ENCODE results near the gene MAP3K9. TPM values are rescaled to one million over a fixed set of nuclear protein-coding genes. Genes with fewer than 3 reads are reported as not detected.

MAP3K9 gene
- total and polyA plus RNA-seq, 9 of the 15 experiments (the other 6 are each of a cell fraction or from before 2014, with no cell fraction given) = 0.03 to 0.60 (median 0.36) TPM

DNA sequence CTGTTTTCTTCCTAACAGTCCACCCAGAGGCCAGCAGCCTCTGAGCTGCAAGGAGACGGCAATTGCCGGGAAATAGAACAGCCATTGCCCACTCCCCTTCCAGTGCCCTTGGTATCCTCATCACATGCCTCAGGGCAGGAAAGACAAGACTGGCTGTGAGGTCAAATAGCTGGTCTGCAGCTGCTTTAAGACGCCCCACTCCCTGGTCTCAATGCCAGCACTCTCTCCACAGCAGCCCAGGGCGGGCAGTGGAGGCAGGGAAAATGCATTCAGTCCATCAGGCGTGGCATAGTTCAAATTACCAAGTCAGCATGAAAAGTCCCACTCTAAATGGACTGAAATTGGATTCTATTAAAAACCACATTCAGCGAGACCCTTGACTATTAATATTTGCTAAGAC lies 132.0 kb downstream of the MAP3K9 start:
- Histone ChIP-seq H3K27ac (ENCODE audit: extremely low read depth, low read depth, low read length) (no peak overlapping the region), H3K9me1 (ENCODE audit: control insufficient read depth, insufficient read depth, low read length) (no peaks in the 10 kb centered on the region), H2AFZ (ENCODE audit: low read depth, low read length) (no peak overlapping the region), H3K4me3 (no peak overlapping the region), H3K4me1 (replicated peaks in 1 of 2; ENCODE audit: control insufficient read depth in 2 of 2, insufficient read depth in 2 of 2, low read length in 2 of 2) (no peaks in the 10 kb centered on the region), H3K36me3 (ENCODE audit: control insufficient read depth, insufficient read depth, low read length) (no peaks in the 10 kb centered on the region), H3K9ac (ENCODE audit: insufficient read depth in 1 of 2, low read depth in 2 of 2, low read length in 2 of 2) (no peak overlapping the region), H3K27me3 (ENCODE audit: control insufficient read depth in 2 of 2, insufficient read depth in 2 of 2, low read length in 2 of 2) (peaks cover 5 to 12% of the 10 kb centered on the region in 2 experiments; a peak in 3 of 5 replicates), H3K79me2 (ENCODE audit: control insufficient read depth, insufficient read depth, low read length) (no peaks in the 10 kb centered on the region), H4K20me1 (replicated peaks; ENCODE audit: control insufficient read depth, insufficient read depth, low read length) (no peaks in the 10 kb centered on the region), H3K9me3 (replicated peaks; ENCODE audit: control insufficient read depth, insufficient read depth, low read depth, low read length) (no peaks in the 10 kb centered on the region), H3K4me2 (ENCODE audit: insufficient read depth, low read length) (no peak overlapping the region)
- BruUV-seq (replicated peaks) = no TSS peak
- POLR2A ChIA-PET = no interaction called here
- 7% methylated on average over 5 of the region's 6 CpGs for WGBS (ENCODE audit: insufficient coverage, low coverage, missing lambda C conversion rate)
- no peak for ATAC-seq
- no peak for DNase-seq (ENCODE audit: extremely low read depth in 1 of 4, low spot score in 3 of 4)
- intact Hi-C loops (cut with micrococcal nuclease) (no loop called here), in situ Hi-C loops (cut with MboI) (no loop called here)
- TF ChIP-seq ZNF316 (IDR thresholded peaks at IDR 0.05) = no peak
- TF ChIP-seq MXI1 (IDR thresholded peaks at IDR 0.05; ENCODE audit: low read depth, low read length) = no peak
- FAIRE-seq = no peak
- CTCF ChIA-PET (ENCODE audit: low intra/inter-chr PET ratio) = interaction anchor here (0.7 kb wide), 1 partner anchor 140 kb away, joined by 3 read pairs; no protein-coding TSS in a partner anchor

Other genes starting within 250 kb of the MAP3K9 start
- 16.8 and 16.9 TPM in 2 replicates for gene MED6, start 208.9 kb downstream of the MAP3K9 start, total RNA-seq (2014; rRNA removed)
- gene MED6, start 208.9 kb downstream of the MAP3K9 start, total RNA-seq (2014; rRNA removed; fragmentation: Illumina TruSeq; extraction: Trizol) = 34.9 and 40.4 TPM in 2 replicates
- gene MED6, start 208.9 kb downstream of the MAP3K9 start, total RNA-seq (2015; rRNA removed; fragmentation: Illumina TruSeq; extraction: Trizol) = 28.9 and 31.9 TPM in 2 replicates
- 21.4 and 23.5 TPM in 2 replicates for gene MED6, start 208.9 kb downstream of the MAP3K9 start, total RNA-seq (2021)
- 36.8 and 52.0 TPM in 2 replicates for gene MED6, start 208.9 kb downstream of the MAP3K9 start, polyA plus RNA-seq (2011; rRNA removed)
- 37.7 and 40.8 TPM in 2 replicates for gene MED6, start 208.9 kb downstream of the MAP3K9 start, polyA plus RNA-seq (2014; fragmentation: Illumina TruSeq; extraction: Trizol)
- gene MED6, start 208.9 kb downstream of the MAP3K9 start, polyA plus RNA-seq (2014; fragmentation: Nextera tagmentation; extraction: Ambion mirVana) = 10 to 100 TPM; 21.6 to 28.1 TPM
- gene MED6, start 208.9 kb downstream of the MAP3K9 start, polyA plus RNA-seq (2014; rRNA removed) = 30.4 and 35.3 TPM in 2 replicates
- gene TTC9, start 167.6 kb downstream of the MAP3K9 start, total RNA-seq (2014; rRNA removed) = not detected in 2 replicates
- not detected in 2 replicates for gene TTC9, start 167.6 kb downstream of the MAP3K9 start, total RNA-seq (2014; rRNA removed; fragmentation: Illumina TruSeq; extraction: Trizol)
- gene TTC9, start 167.6 kb downstream of the MAP3K9 start, total RNA-seq (2015; rRNA removed; fragmentation: Illumina TruSeq; extraction: Trizol) = not detected in 2 replicates
- 0.02 and 0.07 TPM in 2 replicates for gene TTC9, start 167.6 kb downstream of the MAP3K9 start, total RNA-seq (2021)
- gene TTC9, start 167.6 kb downstream of the MAP3K9 start, polyA plus RNA-seq (2011; rRNA removed) = not detected in 2 replicates
- not detected in 2 replicates for gene TTC9, start 167.6 kb downstream of the MAP3K9 start, polyA plus RNA-seq (2014; fragmentation: Illumina TruSeq; extraction: Trizol)
- gene TTC9, start 167.6 kb downstream of the MAP3K9 start, polyA plus RNA-seq (2014; fragmentation: Nextera tagmentation; extraction: Ambion mirVana) = not detected
- gene TTC9, start 167.6 kb downstream of the MAP3K9 start, polyA plus RNA-seq (2014; rRNA removed) = not detected in 2 replicates
- gene PCNX1, start 97.9 kb upstream of the MAP3K9 start, total RNA-seq (2014; rRNA removed) = 1.5 and 2.6 TPM in 2 replicates
- 2.6 and 5.2 TPM in 2 replicates for gene PCNX1, start 97.9 kb upstream of the MAP3K9 start, total RNA-seq (2014; rRNA removed; fragmentation: Illumina TruSeq; extraction: Trizol)
- 3.6 and 4.5 TPM in 2 replicates for gene PCNX1, start 97.9 kb upstream of the MAP3K9 start, total RNA-seq (2015; rRNA removed; fragmentation: Illumina TruSeq; extraction: Trizol)
- 2.8 and 3.1 TPM in 2 replicates for gene PCNX1, start 97.9 kb upstream of the MAP3K9 start, total RNA-seq (2021)
- gene PCNX1, start 97.9 kb upstream of the MAP3K9 start, polyA plus RNA-seq (2011; rRNA removed) = 2.3 and 2.8 TPM in 2 replicates
- gene PCNX1, start 97.9 kb upstream of the MAP3K9 start, polyA plus RNA-seq (2014; fragmentation: Illumina TruSeq; extraction: Trizol) = 1.3 and 2.1 TPM in 2 replicates
- under 1 TPM; 0.30 to 0.39 TPM for gene PCNX1, start 97.9 kb upstream of the MAP3K9 start, polyA plus RNA-seq (2014; fragmentation: Nextera tagmentation; extraction: Ambion mirVana)
- 1.2 and 1.8 TPM in 2 replicates for gene PCNX1, start 97.9 kb upstream of the MAP3K9 start, polyA plus RNA-seq (2014; rRNA removed)